Naive thymus-derived CD4-positive, alpha-beta T cell (primary cell): ENCODE data around the gene BRSK2. TPM values are rescaled to one million over a fixed set of nuclear protein-coding genes. Genes with fewer than 3 reads are reported as not detected.

ENCODE experiments used
- ATAC-seq: fragments of 150-1000 bp; cut with Tn5 transposase; 2 replicates; pipeline ENCODE4 v1.10.0; 2021; ENCODE audit warnings: mild to moderate bottlenecking, moderate library complexity
- CTCF ChIA-PET: fragments of 350-600 bp; sonication (Branson Sonifier 250); formaldehyde crosslinking; loops from one replicate; lab custom pipeline; 2021; ENCODE audit warnings: antibody characterized with exemption; lab: Charles Lee
- POLR2A ChIA-PET: fragments of 350-600 bp; sonication (Branson Sonifier 250); formaldehyde crosslinking; loops from one replicate; lab custom pipeline; 2021; ENCODE audit warnings: antibody characterized with exemption, inconsistent platforms; lab: Charles Lee
- DNase-seq, 9 donors: peaks; one replicate each; pipeline versions ENCODE4 v3.0.0 to v3.0.0-alpha.2; 2020 to 2022; ENCODE audit warnings: mixed read lengths in 1 of 9
- H3K27ac ChIP-seq: one replicate; pipeline ENCODE4 v1.7.0; 2013; ENCODE audit warnings: mild to moderate bottlenecking, low read depth, low read length, moderate library complexity
- H3K27me3 ChIP-seq, 2 donors: one replicate each; pipeline ENCODE4 v1.7.0; 2013; ENCODE audit warnings: low read length in 2 of 2, mild to moderate bottlenecking in 2 of 2, moderate library complexity in 2 of 2; ENCODE audit not compliant: control insufficient read depth in 2 of 2, insufficient read depth in 2 of 2
- H3K36me3 ChIP-seq, 3 experiments: 1 replicate in 2 of 3; 2 replicates in 1 of 3; pipeline ENCODE4 v1.7.0; 2013; ENCODE audit warnings: low read length in 3 of 3, mild to moderate bottlenecking in 3 of 3, moderate library complexity in 1 of 3; ENCODE audit not compliant: insufficient read depth in 3 of 3, control insufficient read depth in 2 of 3
- H3K4me1 ChIP-seq, 2 donors: one replicate each; pipeline ENCODE4 v1.7.0; 2013; ENCODE audit warnings: low read length in 2 of 2, mild to moderate bottlenecking in 2 of 2, moderate library complexity in 1 of 2; ENCODE audit not compliant: control insufficient read depth in 2 of 2, insufficient read depth in 2 of 2
- H3K4me3 ChIP-seq: 2 replicates; pipeline ENCODE4 v1.7.0; 2013; ENCODE audit warnings: mild to moderate bottlenecking, low read length
- H3K9me3 ChIP-seq, 3 experiments: 1 replicate in 2 of 3; 2 replicates in 1 of 3; pipeline ENCODE4 v1.7.0; 2013; ENCODE audit warnings: low read length in 3 of 3; ENCODE audit not compliant: control insufficient read depth in 2 of 3
- H3K27ac Mint-ChIP-seq, 9 donors: one replicate each; pipeline ENCODE4 v1.8.0; 2020 to 2022; ENCODE audit warnings: mixed read lengths in 9 of 9, mild to moderate bottlenecking in 8 of 9, moderate library complexity in 5 of 9, inconsistent platforms in 2 of 9
- H3K27me3 Mint-ChIP-seq, 5 donors: one replicate each; pipeline ENCODE4 v1.8.0; 2021 to 2022; ENCODE audit warnings: mixed read lengths in 5 of 5, mild to moderate bottlenecking in 1 of 5
- H3K36me3 Mint-ChIP-seq, 5 donors: one replicate each; pipeline ENCODE4 v1.8.0; 2020 to 2022; ENCODE audit warnings: mixed read lengths in 5 of 5, mild to moderate bottlenecking in 3 of 5, inconsistent platforms in 1 of 5
- H3K4me1 Mint-ChIP-seq, 7 donors: one replicate each; pipeline ENCODE4 v1.8.0; 2020 to 2022; ENCODE audit warnings: mixed read lengths in 7 of 7, mild to moderate bottlenecking in 3 of 7, inconsistent platforms in 1 of 7
- H3K4me3 Mint-ChIP-seq, 10 donors: one replicate each; pipeline ENCODE4 v1.8.0; 2020 to 2022; ENCODE audit warnings: mild to moderate bottlenecking in 10 of 10, mixed read lengths in 10 of 10, moderate library complexity in 6 of 10, inconsistent platforms in 2 of 10
- H3K9me3 Mint-ChIP-seq, 11 donors: one replicate each; pipeline ENCODE4 v1.8.0; 2020 to 2022; ENCODE audit warnings: mixed read lengths in 11 of 11, mild to moderate bottlenecking in 4 of 11, inconsistent platforms in 1 of 11, moderate library complexity in 1 of 11
- intact Hi-C, 2 donors: fragments of 100-400 bp; cut with micrococcal nuclease; formaldehyde crosslinking; loops; one replicate each; pipeline ENCODE4 v1.15.1; 2023
- polyA plus RNA-seq, 2 donors: library from polyadenylated mRNA; unstranded; fragments of 300-500 nt; fragmentation: Illumina TruSeq; gene quantifications; one replicate each; pipeline ENCODE4 v1.2.3, GENCODE V29; 2021
- total RNA-seq, 6 experiments: library from RNA in 5 of 6; stranded (reverse) in 5 of 6; gene quantifications; 1 replicate in 5 of 6; 2 replicates in 1 of 6; pipeline ENCODE4 v1.2.3 and lab custom pipeline; 2021 to 2026

Gene BRSK2
- total and polyA plus RNA-seq, 7 experiments from 2014 or later, result 0.27 to 0.51 (median 0.30) TPM; not detected in 4

GRCh38 chr11:1403078-1403620 lies 13.4 kb downstream of the BRSK2 start:
- ChIA-PET CTCF (no interaction called here), POLR2A (no interaction called here)
- peaks cover 0 to 6% (median 0%) of the 10 kb centered on the region in 5 donors for H3K27me3 Mint-ChIP-seq
- Histone ChIP-seq H3K4me3 (no peak overlapping the region), H3K27ac (no peak overlapping the region), H3K9me3 (no peaks in the 10 kb centered on the region), H3K36me3 (no peaks in the 10 kb centered on the region), H3K27me3 (no peaks in the 10 kb centered on the region), H3K4me1 (no peaks in the 10 kb centered on the region)
- intact Hi-C loops, result no loop called here
- no peaks in the 10 kb centered on the region for H3K4me1 Mint-ChIP-seq
- ATAC-seq (no peak), DNase-seq (no peak)
- H3K27ac Mint-ChIP-seq, result no peak overlapping the region
- H3K36me3 Mint-ChIP-seq, result no peaks in the 10 kb centered on the region
- H3K4me3 Mint-ChIP-seq, result no peak overlapping the region
- no peaks in the 10 kb centered on the region for H3K9me3 Mint-ChIP-seq

GRCh38 chr11:1403721-1404460 lies 14.2 kb downstream of the BRSK2 start:
- no peak overlapping the region for H3K4me3 ChIP-seq
- no peak for DNase-seq
- H3K27ac ChIP-seq, result no peak overlapping the region
- Mint-ChIP-seq H3K36me3 (no peaks in the 10 kb centered on the region), H3K27ac (no peak overlapping the region), H3K9me3 (no peaks in the 10 kb centered on the region), H3K27me3 (peaks cover 0 to 6% (median 0%) of the 10 kb centered on the region in 5 donors), H3K4me3 (no peak overlapping the region), H3K4me1 (no peaks in the 10 kb centered on the region)
- H3K27me3 ChIP-seq, result no peaks in the 10 kb centered on the region
- H3K4me1 ChIP-seq, result no peaks in the 10 kb centered on the region
- no peaks in the 10 kb centered on the region for H3K36me3 ChIP-seq
- no peaks in the 10 kb centered on the region for H3K9me3 ChIP-seq
- intact Hi-C loops, result no loop called here
- ChIA-PET POLR2A (no interaction called here), CTCF (no interaction called here)
- no peak for ATAC-seq

- no peak for ATAC-seq
- ChIA-PET POLR2A (no interaction called here), CTCF (no interaction called here)
- Histone ChIP-seq H3K4me1 (no peaks in the 10 kb centered on the region), H3K9me3 (no peaks in the 10 kb centered on the region), H3K4me3 (no peak overlapping the region), H3K27me3 (no peaks in the 10 kb centered on the region), H3K27ac (no peak overlapping the region), H3K36me3 (no peaks in the 10 kb centered on the region)
- Mint-ChIP-seq H3K4me1 (no peaks in the 10 kb centered on the region), H3K9me3 (no peaks in the 10 kb centered on the region), H3K27me3 (peaks cover 0 to 6% (median 0%) of the 10 kb centered on the region in 5 donors), H3K27ac (no peak overlapping the region), H3K4me3 (no peak overlapping the region), H3K36me3 (no peaks in the 10 kb centered on the region)
- intact Hi-C loops, result no loop called here
- no peak for DNase-seq
Measured at GRCh38 chr11:1404461-1405185, 14.9 kb downstream of the BRSK2 start.

- intact Hi-C loops, result no loop called here
- DNase-seq, result no peak
- CTCF ChIA-PET, result no interaction called here
- POLR2A ChIA-PET, result no interaction called here
- Mint-ChIP-seq H3K4me1 (no peaks in the 10 kb centered on the region), H3K9me3 (no peaks in the 10 kb centered on the region), H3K27ac (no peak overlapping the region), H3K27me3 (peaks cover 0 to 6% (median 0%) of the 10 kb centered on the region in 5 donors), H3K4me3 (no peak overlapping the region), H3K36me3 (no peaks in the 10 kb centered on the region)
- ATAC-seq, result no peak
- no peaks in the 10 kb centered on the region for H3K27me3 ChIP-seq
- H3K9me3 ChIP-seq, result no peaks in the 10 kb centered on the region
- H3K4me1 ChIP-seq, result no peaks in the 10 kb centered on the region
- H3K27ac ChIP-seq, result no peak overlapping the region
- no peak overlapping the region for H3K4me3 ChIP-seq
- H3K36me3 ChIP-seq, result no peaks in the 10 kb centered on the region
Measured at GRCh38 chr11:1405186-1406020, 15.7 kb downstream of the BRSK2 start.

GRCh38 chr11:1406571-1407485 lies 17.1 kb downstream of the BRSK2 start:
- intact Hi-C loops, result no loop called here
- no peaks in the 10 kb centered on the region for H3K9me3 ChIP-seq
- ChIA-PET POLR2A (no interaction called here), CTCF (no interaction called here)
- Mint-ChIP-seq H3K9me3 (no peaks in the 10 kb centered on the region), H3K4me1 (no peaks in the 10 kb centered on the region), H3K36me3 (no peaks in the 10 kb centered on the region), H3K27me3 (no peaks in the 10 kb centered on the region), H3K4me3 (no peak overlapping the region), H3K27ac (no peak overlapping the region)
- DNase-seq, result no peak
- H3K27me3 ChIP-seq, result no peaks in the 10 kb centered on the region
- H3K27ac ChIP-seq, result no peak overlapping the region
- no peak overlapping the region for H3K4me3 ChIP-seq
- no peak for ATAC-seq
- no peaks in the 10 kb centered on the region for H3K4me1 ChIP-seq
- no peaks in the 10 kb centered on the region for H3K36me3 ChIP-seq

DNA sequence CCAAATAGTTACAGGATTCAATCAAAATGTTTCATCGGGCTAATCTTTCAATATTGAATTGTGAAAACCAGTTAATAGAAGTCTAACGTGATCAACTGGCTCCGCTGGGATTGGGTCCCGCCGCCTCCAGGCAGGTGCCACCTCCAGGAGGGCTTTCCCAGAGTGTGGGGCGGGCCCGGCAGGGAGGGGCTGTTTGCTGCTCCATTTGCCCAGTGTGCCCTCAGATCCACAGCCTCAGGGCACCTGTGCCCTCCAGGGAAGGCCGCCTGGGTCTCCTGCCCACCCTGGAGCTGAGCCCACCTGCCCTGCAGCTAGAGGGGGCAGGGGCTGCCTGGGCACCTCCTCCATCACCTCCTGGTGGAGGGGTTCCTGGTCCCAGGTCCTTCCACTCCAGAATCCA lies 17.9 kb downstream of the BRSK2 start:
- H3K4me3 Mint-ChIP-seq, result no peak overlapping the region
- H3K4me3 ChIP-seq, result no peak overlapping the region
- DNase-seq (no peak), ATAC-seq (no peak)
- no peaks in the 10 kb centered on the region for H3K9me3 ChIP-seq
- H3K27ac Mint-ChIP-seq, result no peak overlapping the region
- ChIA-PET POLR2A (no interaction called here), CTCF (no interaction called here)
- no peak overlapping the region for H3K27ac ChIP-seq
- H3K9me3 Mint-ChIP-seq, result no peaks in the 10 kb centered on the region
- no peaks in the 10 kb centered on the region for H3K4me1 ChIP-seq
- no peaks in the 10 kb centered on the region for H3K36me3 Mint-ChIP-seq
- H3K36me3 ChIP-seq, result no peaks in the 10 kb centered on the region
- H3K27me3 Mint-ChIP-seq, result no peaks in the 10 kb centered on the region
- intact Hi-C loops, result no loop called here
- H3K4me1 Mint-ChIP-seq, result no peaks in the 10 kb centered on the region
- no peaks in the 10 kb centered on the region for H3K27me3 ChIP-seq
